Thoracic aorta (tissue), 2 donors: ENCODE results near the gene NCOA3. TPM values are rescaled to one million over a fixed set of nuclear protein-coding genes. Genes with fewer than 3 reads are reported as not detected.

Experiments
- ATAC-seq: fragments of 150-250 bp; one replicate; pipeline ENCODE4 v1.8.0; 2017; ENCODE audit warnings: low read depth; ENCODE audit not compliant: insufficient number of reproducible peaks, low FRiP score
- DNase-seq: peaks from one replicate; pipeline ENCODE4 v3.0.0-alpha.2; 2020; ENCODE audit warnings: low spot score
- H3K27ac ChIP-seq, 2 donors: fragments of 200-600 bp; sonication (generic); 1 replicate in 1 of 2; 2 replicates in 1 of 2; pipeline ENCODE4 v1.5.1; 2016; ENCODE audit warnings: mild to moderate bottlenecking in 2 of 2, moderate library complexity in 2 of 2
- H3K27me3 ChIP-seq: fragments of 200-600 bp; sonication (generic); replicated peaks from 2 replicates; pipeline ENCODE4 v1.6.0; 2016; ENCODE audit warnings: mild to moderate bottlenecking; ENCODE audit not compliant: insufficient read depth
- H3K36me3 ChIP-seq: fragments of 200-600 bp; sonication (generic); one replicate; pipeline ENCODE4 v1.5.1; 2016
- H3K4me1 ChIP-seq, 2 donors: fragments of 200-600 bp; sonication (generic); 1 replicate in 1 of 2; 2 replicates in 1 of 2; pipeline versions ENCODE4 v1.5.1 to v1.6.0; 2016; ENCODE audit warnings: low read depth in 2 of 2, mild to moderate bottlenecking in 1 of 2; ENCODE audit not compliant: control insufficient read depth in 1 of 2
- H3K4me3 ChIP-seq: fragments of 200-600 bp; sonication (generic); 2 replicates; pipeline ENCODE4 v1.5.1; 2016; ENCODE audit warnings: mild to moderate bottlenecking
- H3K9me3 ChIP-seq: fragments of 200-600 bp; sonication (generic); 2 replicates; pipeline ENCODE4 v1.5.1; 2016
- total RNA-seq, 2 donors: library from RNA; depleted of rRNA; stranded (reverse); fragments of >200 nt; gene quantifications; one replicate each; pipeline versions ENCODE4 v1.1.0 to v1.2.3, GENCODE V29; 2016
- TF ChIP-seq, protein P1 (sequence below): fragments of 200-600 bp; sonication (generic); IDR thresholded peaks from one replicate; pipeline ENCODE4 v1.5.1; 2019; ENCODE audit warnings: antibody characterized with exemption

NCOA3 gene
- total RNA-seq, 2 donors from 2014 or later: 44.3 to 68.1 TPM

DNA sequence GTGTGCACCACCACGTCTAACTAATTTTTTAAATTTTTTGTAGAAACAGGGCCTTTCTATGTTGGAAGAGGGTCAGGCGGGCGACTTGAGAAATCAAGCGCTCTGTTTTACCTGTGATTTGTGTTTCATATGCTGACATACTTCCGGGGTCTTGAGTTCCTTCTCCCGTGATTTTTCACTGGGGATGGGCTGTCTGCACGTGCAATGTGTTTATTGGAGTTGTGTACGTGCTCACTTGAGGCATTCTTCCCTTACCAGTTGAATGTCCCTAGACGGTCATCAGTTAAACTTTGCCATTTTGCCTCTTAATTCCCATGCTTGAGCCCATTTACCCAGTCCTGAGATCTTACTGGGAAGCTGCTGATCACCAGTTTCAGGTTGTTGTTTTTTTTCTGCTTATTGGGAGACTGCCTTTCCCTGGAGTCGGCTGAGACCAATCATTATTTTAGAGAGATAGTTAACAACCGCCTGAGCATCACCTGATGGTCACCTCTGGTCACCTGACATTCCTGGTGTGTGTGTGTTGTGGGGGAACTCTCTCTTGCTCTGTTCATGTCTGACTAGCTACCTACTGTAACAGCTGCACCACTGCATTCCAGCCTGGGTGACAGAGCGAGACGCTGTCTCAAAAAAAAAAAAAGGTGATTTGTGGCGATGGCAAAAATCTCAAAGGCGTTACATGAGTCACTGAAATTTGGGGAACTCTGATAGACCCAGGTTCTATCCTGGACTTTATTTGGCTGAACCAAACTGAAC is 34.8 kb upstream of the NCOA3 start:
- ATAC-seq (no peak), DNase-seq (no peak)
- TF ChIP-seq, protein P1, sequence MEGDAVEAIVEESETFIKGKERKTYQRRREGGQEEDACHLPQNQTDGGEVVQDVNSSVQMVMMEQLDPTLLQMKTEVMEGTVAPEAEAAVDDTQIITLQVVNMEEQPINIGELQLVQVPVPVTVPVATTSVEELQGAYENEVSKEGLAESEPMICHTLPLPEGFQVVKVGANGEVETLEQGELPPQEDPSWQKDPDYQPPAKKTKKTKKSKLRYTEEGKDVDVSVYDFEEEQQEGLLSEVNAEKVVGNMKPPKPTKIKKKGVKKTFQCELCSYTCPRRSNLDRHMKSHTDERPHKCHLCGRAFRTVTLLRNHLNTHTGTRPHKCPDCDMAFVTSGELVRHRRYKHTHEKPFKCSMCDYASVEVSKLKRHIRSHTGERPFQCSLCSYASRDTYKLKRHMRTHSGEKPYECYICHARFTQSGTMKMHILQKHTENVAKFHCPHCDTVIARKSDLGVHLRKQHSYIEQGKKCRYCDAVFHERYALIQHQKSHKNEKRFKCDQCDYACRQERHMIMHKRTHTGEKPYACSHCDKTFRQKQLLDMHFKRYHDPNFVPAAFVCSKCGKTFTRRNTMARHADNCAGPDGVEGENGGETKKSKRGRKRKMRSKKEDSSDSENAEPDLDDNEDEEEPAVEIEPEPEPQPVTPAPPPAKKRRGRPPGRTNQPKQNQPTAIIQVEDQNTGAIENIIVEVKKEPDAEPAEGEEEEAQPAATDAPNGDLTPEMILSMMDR: no peak
- Histone ChIP-seq H3K9me3 (no peaks in the 10 kb centered on the region), H3K4me1 (peaks cover 16 to 31% of the 10 kb centered on the region in 2 donors), H3K4me3 (no peak overlapping the region), H3K27ac (peak overlapping the region in 1 of 2 donors; percentile 9), H3K27me3 (no peaks in the 10 kb centered on the region), H3K36me3 (no peaks in the 10 kb centered on the region)

DNA sequence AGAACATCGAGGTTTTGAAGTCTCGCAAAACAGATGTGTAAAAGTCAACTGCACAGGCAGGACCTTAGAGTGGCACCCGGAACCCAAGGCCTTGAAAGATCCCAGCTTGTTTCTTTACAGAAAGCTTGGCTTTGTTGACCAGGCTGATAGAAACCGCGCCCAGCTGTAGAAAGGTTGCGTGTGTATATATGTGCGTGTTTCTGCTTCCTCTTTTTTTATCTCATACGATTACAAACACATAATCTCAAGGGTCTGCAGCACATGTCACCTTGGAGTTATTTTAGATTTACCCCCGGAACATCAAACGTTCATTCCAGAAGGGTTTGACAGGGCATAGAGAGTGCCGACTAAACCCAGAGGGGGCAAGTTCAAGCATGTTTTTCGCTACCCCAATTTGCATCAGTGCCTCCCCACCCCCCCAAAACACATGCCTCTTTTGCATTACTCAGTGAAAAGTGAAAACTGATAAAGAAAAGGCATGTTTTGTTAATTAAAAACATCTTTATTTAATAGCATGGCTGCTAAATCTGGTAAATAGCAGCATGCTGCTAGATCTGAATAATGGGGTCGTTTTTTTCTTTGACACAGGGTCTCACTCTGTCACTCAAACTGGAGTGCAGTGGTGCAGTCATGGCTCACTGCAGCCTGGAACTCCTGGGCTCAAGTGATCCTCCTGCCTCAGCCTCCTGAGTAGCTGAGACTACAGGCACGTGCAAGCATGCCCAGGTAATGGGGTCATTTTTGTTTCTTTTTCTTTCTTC is 33.2 kb upstream of the NCOA3 start:
- no peak overlapping the region for H3K4me3 ChIP-seq
- DNase-seq (no peak), ATAC-seq (no peak)
- TF ChIP-seq, protein P1: no peak
- H3K36me3 ChIP-seq: no peaks in the 10 kb centered on the region
- no peaks in the 10 kb centered on the region for H3K27me3 ChIP-seq
- H3K9me3 ChIP-seq: no peaks in the 10 kb centered on the region
- peaks cover 16 to 31% of the 10 kb centered on the region in 2 donors for H3K4me1 ChIP-seq
- no peak overlapping the region for H3K27ac ChIP-seq

- Histone ChIP-seq H3K4me3 (no peak overlapping the region), H3K4me1 (no peaks in the 10 kb centered on the region), H3K9me3 (no peaks in the 10 kb centered on the region), H3K36me3 (no peaks in the 10 kb centered on the region), H3K27me3 (no peaks in the 10 kb centered on the region), H3K27ac (no peak overlapping the region)
- ATAC-seq (no peak), DNase-seq (no peak)
- TF ChIP-seq, protein P1: no peak
Observed at GRCh38 chr20:47475419-47476044, 26.2 kb upstream of the NCOA3 start.

DNA sequence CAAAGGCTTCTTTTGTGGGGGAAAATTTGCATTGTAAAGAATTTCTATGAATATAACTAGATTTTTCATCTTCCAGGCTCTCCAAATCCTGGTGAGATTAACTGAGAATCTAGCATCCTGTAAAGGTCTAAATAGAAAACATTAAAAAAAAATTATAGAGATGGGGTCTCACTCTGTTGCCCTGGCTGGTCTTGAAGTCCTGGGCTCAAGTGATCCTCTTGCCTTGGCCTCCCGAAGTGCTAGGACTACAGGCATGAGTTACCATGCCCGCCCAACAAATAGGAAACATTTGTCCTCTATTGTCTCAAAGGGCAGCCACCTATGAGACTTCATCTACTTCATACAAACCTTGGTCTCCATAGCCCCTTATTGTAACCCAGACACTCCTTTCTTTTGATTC is 25.2 kb upstream of the NCOA3 start:
- ATAC-seq (no peak), DNase-seq (no peak)
- TF ChIP-seq, protein P1: no peak

GRCh38 chr20:47479093-47479492 is 22.6 kb upstream of the NCOA3 start:
- no peaks in the 10 kb centered on the region for H3K4me1 ChIP-seq
- no peaks in the 10 kb centered on the region for H3K27me3 ChIP-seq
- no peak for DNase-seq
- H3K27ac ChIP-seq: no peak overlapping the region
- TF ChIP-seq, protein P1: no peak
- H3K4me3 ChIP-seq: no peak overlapping the region
- ATAC-seq: no peak
- no peaks in the 10 kb centered on the region for H3K36me3 ChIP-seq
- no peaks in the 10 kb centered on the region for H3K9me3 ChIP-seq

More for the DNA sequence above, 25.2 kb upstream of the NCOA3 start:
- no peaks in the 10 kb centered on the region for H3K4me1 ChIP-seq
- no peaks in the 10 kb centered on the region for H3K9me3 ChIP-seq
- H3K4me3 ChIP-seq: no peak overlapping the region
- H3K36me3 ChIP-seq: no peaks in the 10 kb centered on the region
- H3K27ac ChIP-seq: no peak overlapping the region
- no peaks in the 10 kb centered on the region for H3K27me3 ChIP-seq
